Measurements from ENCODE around the gene CCL23.

- TF ChIP-seq CTCF (IDR thresholded peaks at IDR 0.05) = no peak
- no peak for TF ChIP-seq POLR2A (IDR thresholded peaks at IDR 0.05)
These were observed at the start of gene CCL23 for GRCh38 chr17:36017799-36018198.

Measured in thyroid gland (tissue), 4 donors.